ENCODE data around the gene CD3E.

DNA sequence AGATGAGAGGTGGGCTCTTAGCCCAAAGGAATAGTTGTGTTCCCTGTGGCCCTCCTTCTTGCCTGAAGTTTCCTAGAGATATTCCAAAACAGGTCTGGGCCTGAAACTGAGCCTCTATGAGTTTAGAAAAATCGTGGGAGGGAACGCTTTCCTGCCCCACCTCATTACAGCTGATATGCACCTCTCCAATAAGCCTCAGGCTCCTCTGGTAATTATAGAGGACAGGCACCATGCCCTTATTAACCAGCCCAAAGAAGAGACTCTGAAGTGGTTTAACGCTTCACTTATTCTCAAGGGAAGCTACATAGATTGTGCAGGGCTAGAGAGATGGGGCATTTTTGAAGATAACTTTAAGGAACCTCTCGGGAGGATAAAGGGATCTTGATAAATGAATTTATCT is 37.0 kb upstream of the CD3E start:
- no peak for TF ChIP-seq FOXA1 (IDR thresholded peaks at IDR 0.05)
- no peak for TF ChIP-seq BHLHE40 (IDR thresholded peaks at IDR 0.05; ENCODE audit: borderline replicate concordance)
- no peak for TF ChIP-seq ZNF384 (IDR thresholded peaks at IDR 0.05)
- no peak for TF ChIP-seq NFRKB (IDR thresholded peaks at IDR 0.05)
- TF ChIP-seq TARDBP (IDR thresholded peaks at IDR 0.05): no peak
- TF ChIP-seq ELF4 (IDR thresholded peaks at IDR 0.05): no peak

Measured in HEK293T (cell line).